GM19452 (cell line): Measurements from ENCODE around the gene CHST11.

Experiments used
- ATAC-seq: cut with Tn5 transposase; IDR thresholded peaks from one replicate; pipeline ENCODE4 v1.9.1; 2021; ENCODE audit not compliant: unreplicated experiment

CHST11 gene

GRCh38 chr12:104624529-104624928, 167.8 kb downstream of the CHST11 start:
- ATAC-seq, result no peak

DNA sequence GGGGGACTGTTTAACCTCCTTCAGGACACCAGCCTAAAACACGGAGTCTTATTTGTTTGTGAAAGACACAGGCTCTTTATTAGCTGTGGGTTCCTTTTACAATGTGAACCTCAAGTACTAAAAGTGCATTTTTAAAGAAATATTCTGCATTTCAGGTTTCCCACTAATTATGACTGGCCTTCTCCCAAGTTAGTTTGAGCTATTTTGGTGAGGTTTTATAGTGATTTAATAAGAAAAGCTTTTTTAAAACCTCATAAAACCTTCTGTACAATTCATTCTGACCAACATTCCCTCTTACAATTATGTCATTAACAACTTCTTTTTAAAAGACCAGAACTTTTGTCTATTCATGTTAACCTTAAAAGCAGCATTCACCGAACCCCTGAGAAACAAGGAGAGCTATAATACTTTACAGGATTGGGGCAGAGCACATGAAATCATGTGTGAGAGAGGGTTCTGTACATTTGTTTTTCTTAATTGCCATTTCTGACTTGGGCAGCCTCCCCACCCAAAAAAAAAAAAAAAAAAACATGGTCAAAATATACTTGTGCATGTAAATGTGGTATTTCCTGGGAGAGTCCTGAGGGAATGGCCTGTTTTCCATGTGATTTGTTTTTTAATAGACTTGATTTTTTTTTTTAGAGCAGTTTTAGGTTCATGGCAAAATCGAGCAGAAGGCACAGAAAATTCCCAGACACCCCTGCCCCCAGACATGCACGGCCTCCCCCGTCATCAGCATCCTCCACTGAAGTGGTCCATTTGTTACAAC, 169.5 kb downstream of the CHST11 start:
- ATAC-seq, result no peak

DNA sequence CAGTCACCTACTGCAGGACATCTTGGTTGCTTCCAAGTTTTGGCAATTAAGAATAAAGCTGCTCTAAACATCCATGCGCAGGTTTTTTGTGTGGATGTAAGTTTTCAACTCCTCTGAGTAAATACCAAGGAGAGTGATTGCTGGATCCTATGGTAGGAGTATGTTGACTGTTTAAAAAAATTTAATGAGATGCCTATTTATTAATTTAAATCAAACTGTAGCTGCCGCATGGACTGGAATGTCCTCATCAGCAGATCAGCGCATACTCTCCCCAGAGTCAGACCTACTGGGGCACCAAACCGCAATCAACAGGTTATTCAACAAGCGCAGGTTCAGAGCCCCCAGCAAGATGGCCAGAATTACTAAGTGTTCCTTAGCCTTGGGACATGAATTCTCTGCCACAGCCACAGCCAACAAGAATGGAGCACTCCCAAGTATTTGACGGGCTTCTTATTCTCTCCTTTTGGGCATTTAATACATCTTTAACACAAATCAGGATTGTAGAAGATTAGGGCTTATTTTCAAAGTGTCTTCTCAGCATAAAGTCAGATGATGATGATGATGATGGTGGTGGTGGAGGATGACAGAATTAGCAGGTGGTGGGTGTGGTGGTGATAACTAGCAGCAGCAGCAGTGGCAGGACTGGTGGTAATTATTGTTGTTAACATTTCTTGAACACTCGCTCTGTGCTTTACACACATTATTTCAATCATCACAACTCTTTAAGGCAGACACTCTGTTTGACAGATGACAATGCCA, 170.7 kb downstream of the CHST11 start:
- no peak for ATAC-seq

DNA sequence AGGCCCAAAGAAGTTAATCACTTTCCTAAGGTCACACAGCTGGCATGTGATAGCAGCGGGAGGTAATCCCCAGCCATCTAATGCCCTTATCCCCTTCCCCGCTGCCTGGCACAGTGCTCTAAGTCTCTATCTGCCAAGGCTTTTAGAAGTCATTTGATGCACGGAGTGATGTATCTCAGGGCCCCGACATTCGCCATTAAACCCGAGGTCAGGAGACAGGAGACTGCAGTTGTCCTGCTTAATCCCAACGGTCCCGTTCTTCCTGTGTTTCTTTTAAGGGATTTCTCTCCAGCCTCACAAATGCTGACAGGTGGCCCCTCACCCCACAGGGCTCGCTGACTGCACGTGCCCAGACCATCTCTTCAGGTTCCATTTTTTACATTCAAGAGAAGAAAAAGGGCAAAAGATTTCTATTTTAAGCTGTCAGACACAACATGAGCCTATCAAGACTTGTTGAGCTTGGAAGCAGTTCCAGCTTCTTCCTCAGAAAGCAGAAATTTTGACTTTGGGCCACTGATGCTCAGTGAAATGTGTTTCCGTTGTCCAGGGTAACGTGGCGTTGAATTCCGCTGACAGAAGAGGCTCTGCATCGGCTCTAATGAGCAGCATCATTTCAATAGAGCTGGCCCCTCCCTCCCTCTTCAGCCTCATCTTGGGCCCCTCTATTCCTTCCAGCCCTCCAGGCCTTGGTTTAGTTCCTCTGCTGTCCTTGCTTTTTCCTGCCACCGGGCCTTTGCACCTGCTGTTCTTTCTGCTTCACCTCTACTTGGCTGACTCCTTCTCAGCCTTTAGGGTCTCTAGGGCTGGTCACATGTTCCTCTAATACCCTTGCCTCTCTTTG, 171.5 kb downstream of the CHST11 start:
- ATAC-seq, result no peak

DNA sequence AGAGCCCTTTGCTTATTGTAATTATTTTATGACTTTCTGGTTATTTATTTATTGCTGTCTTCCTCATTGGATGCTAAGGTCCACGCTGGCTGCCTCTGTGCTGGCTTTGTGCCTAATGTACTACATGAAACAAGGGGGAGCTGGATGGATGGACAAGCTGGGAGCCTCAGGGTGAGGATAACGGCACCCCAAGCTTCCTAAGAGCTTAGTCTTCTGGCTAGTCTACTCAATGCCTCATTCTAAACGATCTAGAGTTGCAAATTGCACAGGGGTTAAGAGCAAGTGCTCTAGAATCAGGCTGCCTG, 172.0 kb downstream of the CHST11 start:
- no peak for ATAC-seq

- no peak for ATAC-seq
Observed at GRCh38 chr12:104630230-104630670, 173.5 kb downstream of the CHST11 start.

- ATAC-seq, result no peak
Observed at GRCh38 chr12:104631867-104632266, 175.1 kb downstream of the CHST11 start.

GRCh38 chr12:104632724-104633201, 176.0 kb downstream of the CHST11 start:
- no peak for ATAC-seq

GRCh38 chr12:104634044-104634443, 177.3 kb downstream of the CHST11 start:
- ATAC-seq, result no peak

- ATAC-seq, result no peak
Observed at GRCh38 chr12:104634852-104635251, 178.1 kb downstream of the CHST11 start.

- no peak for ATAC-seq
Observed at GRCh38 chr12:104635607-104636343, 179.0 kb downstream of the CHST11 start.

DNA sequence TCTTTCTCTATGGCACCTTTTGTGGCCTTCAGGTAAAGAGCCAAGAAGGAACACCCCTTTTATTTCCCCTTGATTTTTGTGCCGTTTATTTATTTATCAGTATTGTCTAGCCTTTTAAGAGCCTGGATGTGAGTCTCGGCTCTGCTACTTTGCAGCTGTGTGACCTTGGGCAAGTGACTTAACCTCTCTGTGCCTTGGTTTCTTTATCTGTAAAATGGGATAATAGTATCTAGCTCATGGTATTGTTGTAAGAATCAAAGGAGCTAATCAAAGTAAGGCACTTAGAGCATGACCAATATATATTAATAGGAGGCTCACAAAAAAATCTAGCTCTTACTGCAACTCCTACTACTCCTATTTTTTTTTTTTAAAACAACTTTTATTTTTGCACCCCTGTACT, 179.7 kb downstream of the CHST11 start:
- ATAC-seq, result no peak

DNA sequence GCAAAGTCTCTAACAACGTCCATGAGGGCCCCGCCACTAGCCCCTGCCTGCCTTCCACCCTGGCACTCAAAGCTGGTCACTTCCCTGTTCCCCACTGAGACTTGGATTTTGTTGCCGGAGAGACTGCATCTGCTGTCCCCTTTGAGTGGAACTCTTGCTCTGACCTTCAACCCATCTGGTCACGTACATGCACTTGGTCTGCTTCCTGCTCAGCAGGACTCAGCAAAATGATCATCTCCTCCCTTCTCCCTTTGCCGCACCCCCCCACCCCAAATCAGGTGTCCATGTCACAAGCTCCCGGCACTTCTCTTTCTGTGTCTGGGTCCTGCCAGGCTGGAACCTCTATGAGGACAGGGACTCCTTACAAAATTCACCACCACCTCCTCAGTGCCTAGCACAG, 180.9 kb downstream of the CHST11 start:
- ATAC-seq, result no peak

DNA sequence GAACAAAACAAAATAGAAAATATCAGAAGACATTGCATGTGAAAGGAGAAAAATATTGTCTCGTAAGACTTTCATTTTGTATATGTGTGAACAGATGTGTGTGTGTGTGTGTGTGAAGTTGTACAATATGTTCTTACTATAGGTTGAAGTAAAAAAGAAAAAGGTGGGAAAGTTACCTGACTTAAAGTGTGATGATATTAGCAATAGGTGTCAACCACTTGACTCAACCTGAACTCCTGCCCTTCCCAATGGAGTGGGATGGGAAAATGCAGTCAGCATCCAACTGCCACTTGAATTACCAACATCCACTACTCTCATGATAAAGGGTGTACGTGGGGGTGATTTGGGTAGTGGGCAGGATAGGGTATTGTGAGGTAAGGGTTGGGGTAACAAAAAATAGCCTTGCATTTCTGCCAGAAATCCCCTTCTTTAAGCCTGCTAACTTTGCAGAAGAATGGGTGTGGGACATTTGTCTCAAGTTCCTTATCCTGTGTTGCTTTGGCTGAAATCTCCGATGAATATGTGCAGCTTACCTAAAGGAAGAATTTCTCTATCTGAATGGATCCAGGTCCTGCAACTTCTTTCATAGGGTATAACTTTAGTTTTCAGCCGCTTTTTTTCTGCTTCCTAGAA, 181.6 kb downstream of the CHST11 start:
- no peak for ATAC-seq

DNA sequence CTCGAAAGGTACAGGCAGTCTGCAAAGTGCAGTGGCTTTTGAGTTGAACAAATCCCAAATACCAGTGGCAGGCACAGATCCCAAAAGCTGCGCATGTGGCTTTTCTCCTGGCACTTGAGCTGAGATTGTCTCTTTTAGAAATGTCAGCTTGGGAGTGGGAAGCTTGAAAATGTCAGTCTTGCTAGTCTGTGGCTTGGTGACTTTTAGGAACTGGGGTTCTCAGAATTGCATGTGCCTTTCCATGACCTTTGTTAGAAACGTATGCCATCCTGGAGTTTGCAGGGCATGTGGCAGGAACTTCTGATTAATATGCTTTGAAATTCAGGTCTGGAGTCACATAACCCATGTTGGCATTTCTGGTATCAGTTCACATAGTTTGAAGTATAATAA, 182.1 kb downstream of the CHST11 start:
- ATAC-seq, result no peak

GRCh38 chr12:104640956-104641355, 184.2 kb downstream of the CHST11 start:
- ATAC-seq, result no peak

DNA sequence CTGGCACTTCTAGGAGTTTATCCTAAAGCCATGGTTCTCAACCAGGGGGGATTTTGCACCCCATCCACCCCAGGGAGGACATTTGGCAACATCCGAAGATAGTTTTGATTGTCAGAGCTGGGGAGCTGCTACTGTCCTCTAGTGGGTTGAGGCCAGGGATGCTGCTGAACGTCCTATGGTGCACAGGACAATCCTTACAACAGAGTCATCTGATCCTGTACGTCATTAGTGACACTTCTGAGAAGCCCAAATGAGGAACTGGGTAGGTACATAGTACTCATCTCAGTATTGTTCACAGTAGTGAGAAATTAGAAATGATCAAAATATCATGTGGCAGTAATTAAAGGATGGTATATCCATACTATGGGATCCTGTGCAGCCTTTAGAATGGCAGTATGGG, 185.1 kb downstream of the CHST11 start:
- peak; percentile 96 for ATAC-seq

DNA sequence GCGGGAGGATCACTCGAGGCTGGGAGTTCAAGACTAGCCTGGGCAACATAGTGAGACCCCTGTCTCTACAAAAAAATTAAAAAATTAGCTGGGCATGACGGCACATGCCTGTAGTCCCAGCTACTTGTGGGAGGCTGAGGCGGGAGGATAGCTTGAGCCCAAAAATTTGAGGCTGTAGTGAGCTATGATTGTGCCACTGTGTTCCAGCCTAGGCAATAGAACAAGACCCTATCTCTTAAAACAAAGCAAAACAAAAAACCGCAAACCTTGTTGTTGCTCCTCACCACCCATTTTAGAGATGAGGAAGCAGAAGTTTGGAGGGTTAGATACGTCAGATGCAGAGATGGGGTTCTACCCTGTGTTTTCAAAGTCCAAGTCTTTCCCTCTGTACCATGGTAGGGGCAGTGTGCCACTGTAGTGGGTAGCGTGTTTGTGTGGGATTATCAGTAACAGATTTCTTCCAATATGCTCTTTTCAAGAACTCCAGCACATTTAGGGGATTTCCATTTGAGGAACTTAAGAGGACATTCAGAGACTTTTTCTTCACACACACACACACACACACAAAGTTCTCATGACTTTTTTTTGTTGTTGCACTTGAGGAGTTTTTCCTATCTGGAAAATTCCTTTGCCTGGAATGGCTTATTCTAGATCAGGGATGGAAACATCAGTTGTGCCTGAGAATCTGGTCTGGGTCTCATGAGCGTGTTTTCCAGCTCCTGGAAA, 186.5 kb downstream of the CHST11 start:
- ATAC-seq, result no peak

DNA sequence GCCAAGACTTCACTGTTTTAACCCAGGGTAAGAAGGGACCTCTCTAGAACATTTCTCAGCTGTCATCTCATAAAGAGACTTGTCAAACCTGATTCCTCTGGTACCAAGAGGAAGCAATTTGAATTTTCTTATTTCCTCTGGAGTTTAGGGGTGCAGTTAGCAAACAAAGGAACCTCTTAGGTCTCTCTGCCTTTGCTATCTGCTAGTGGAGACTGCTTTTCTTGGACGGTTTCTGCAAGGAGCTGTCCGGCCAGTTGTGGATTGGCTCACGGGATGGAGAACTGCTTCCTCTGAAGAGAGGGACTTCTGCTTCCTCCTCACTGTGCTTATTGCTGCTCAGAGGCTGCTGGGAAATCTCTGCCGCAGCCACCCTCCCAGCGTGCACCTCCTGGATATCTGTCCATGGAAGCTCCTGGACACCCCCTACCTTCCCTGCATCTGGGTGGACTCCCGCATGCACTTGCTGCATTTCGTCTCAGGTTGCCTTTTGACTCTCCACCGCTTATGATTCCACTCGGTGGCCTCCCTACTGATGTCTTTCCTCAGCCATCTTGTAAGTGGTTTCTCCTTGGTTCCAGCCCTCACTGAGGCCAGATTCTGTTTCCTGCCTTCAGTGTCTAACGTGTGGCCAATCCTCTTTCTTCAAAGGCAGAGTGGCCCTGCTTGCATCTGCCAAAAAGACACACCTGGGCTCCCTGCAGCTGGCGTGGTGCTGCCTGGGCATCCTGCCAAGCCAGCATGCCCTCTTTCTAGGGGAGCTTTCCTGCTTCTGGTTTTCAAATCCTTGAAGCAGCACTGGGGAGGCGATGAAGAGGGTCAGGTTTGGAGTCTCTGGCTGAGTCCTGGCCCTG, 187.3 kb downstream of the CHST11 start:
- no peak for ATAC-seq
